Measurements from ENCODE around the gene MTURN. TPM values are rescaled to one million over a fixed set of nuclear protein-coding genes. Genes with fewer than 3 reads are reported as not detected.

Gene MTURN
- total RNA-seq, 1 experiment from 2014 or later: 5.4 TPM

DNA sequence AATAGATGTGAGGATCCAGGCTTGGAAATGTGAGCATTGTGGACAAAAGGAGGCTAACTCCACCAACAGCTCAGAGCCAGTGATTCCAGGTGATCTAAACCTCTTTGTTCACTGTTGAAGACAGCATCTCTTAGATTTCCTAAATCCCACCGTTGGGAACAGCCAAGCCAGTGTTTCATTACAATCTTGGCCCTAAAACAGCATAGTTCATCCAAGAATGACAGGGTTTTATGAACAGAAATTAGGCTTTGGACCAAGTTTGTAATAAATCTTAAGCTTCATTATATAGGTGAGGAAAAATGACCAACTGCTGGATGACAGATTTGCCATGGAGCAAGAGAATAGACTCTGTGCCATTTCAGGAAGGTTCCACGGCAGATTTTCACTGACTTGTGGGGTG, 65.8 kb downstream of the MTURN start:
- ChIA-PET CTCF (no interaction called here), POLR2A (ENCODE audit: unreplicated experiment) (no interaction called here)
- no peak for DNase-seq
- H3K9me3 ChIP-seq (ENCODE audit: low read length): peaks cover 17% of the 10 kb centered on the region; the same call in 1 of the 2 replicates
- H3K4me2 ChIP-seq (ENCODE audit: low read length): no peak overlapping the region
- H3K27ac ChIP-seq (ENCODE audit: low read length): no peak overlapping the region
- no peaks in the 10 kb centered on the region for H3F3A ChIP-seq (ENCODE audit: low read length, unreplicated experiment)
- H2AFZ ChIP-seq (ENCODE audit: low read length): no peak overlapping the region
- H3K79me2 ChIP-seq (ENCODE audit: low read length): no peaks in the 10 kb centered on the region
- no peak overlapping the region for H3K9ac ChIP-seq (ENCODE audit: low read length)
- H3K36me3 ChIP-seq (ENCODE audit: low read depth, low read length): no peaks in the 10 kb centered on the region
- no TSS peak for BruUV-seq (replicated peaks)
- no peak overlapping the region for H3K4me3 ChIP-seq (ENCODE audit: low read length)
- intact Hi-C loops (cut with micrococcal nuclease): no loop called here
- no peaks in the 10 kb centered on the region for H4K20me1 ChIP-seq (ENCODE audit: low read length)
- TF ChIP-seq EZH2phosphoT487 (IDR thresholded peaks at IDR 0.05; ENCODE audit: borderline replicate concordance, low read length): no peak
- TF ChIP-seq, protein P1, sequence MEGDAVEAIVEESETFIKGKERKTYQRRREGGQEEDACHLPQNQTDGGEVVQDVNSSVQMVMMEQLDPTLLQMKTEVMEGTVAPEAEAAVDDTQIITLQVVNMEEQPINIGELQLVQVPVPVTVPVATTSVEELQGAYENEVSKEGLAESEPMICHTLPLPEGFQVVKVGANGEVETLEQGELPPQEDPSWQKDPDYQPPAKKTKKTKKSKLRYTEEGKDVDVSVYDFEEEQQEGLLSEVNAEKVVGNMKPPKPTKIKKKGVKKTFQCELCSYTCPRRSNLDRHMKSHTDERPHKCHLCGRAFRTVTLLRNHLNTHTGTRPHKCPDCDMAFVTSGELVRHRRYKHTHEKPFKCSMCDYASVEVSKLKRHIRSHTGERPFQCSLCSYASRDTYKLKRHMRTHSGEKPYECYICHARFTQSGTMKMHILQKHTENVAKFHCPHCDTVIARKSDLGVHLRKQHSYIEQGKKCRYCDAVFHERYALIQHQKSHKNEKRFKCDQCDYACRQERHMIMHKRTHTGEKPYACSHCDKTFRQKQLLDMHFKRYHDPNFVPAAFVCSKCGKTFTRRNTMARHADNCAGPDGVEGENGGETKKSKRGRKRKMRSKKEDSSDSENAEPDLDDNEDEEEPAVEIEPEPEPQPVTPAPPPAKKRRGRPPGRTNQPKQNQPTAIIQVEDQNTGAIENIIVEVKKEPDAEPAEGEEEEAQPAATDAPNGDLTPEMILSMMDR (conservative IDR thresholded peaks at IDR 0.05; ENCODE audit: low read depth, low read length): no peak
- no peak for TF ChIP-seq EZH2 (IDR thresholded peaks at IDR 0.05; ENCODE audit: low read length, unreplicated experiment)
- no peaks in the 10 kb centered on the region for H3K4me1 ChIP-seq (ENCODE audit: insufficient read depth, low read length)
- ATAC-seq: no peak
- no peaks in the 10 kb centered on the region for H3K27me3 ChIP-seq (ENCODE audit: low read length)
- H3K9me2 ChIP-seq (replicated peaks; ENCODE audit: low read length): 0 out of 2 replicates have a peak, but pooled peaks cover 2% of the 10 kb centered on the region

DNA sequence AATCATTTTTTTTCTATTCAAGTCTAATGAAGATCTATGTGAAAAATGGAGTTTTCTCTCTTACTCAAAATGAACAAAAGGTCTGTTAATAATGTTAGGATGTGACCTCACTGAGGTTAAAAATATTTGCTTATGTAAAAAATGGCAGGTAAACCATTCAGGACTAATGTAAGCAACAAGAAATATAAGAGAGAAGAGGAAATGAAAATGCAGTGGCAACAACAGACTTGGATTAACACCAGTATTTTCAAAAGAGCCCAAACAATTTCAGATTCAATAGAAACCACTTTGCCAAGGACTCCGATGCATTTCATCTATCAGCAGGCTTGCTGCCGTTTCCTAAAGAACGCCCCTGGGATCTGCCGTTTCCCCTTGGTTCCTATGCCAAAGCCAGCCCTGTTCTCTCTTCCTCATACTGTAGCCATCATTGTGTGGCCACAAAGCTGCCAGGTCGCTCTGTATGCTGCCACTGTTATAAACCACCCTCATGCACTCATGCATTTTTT, 66.4 kb downstream of the MTURN start:
- no peak overlapping the region for H3K9ac ChIP-seq (ENCODE audit: low read length)
- H3K4me1 ChIP-seq (ENCODE audit: insufficient read depth, low read length): peaks cover 2% of the 10 kb centered on the region
- ChIA-PET CTCF (no interaction called here), POLR2A (ENCODE audit: unreplicated experiment) (no interaction called here)
- H3K4me3 ChIP-seq (ENCODE audit: low read length): no peak overlapping the region
- no peaks in the 10 kb centered on the region for H3K27me3 ChIP-seq (ENCODE audit: low read length)
- no peak for ATAC-seq
- H3K79me2 ChIP-seq (ENCODE audit: low read length): no peaks in the 10 kb centered on the region
- TF ChIP-seq, protein P1 (conservative IDR thresholded peaks at IDR 0.05; ENCODE audit: low read depth, low read length): no peak
- TF ChIP-seq EZH2 (IDR thresholded peaks at IDR 0.05; ENCODE audit: low read length, unreplicated experiment) (no peak), EZH2phosphoT487 (IDR thresholded peaks at IDR 0.05; ENCODE audit: borderline replicate concordance, low read length) (no peak)
- H2AFZ ChIP-seq (ENCODE audit: low read length): no peak overlapping the region
- H3K36me3 ChIP-seq (ENCODE audit: low read depth, low read length): no peaks in the 10 kb centered on the region
- H3K9me2 ChIP-seq (replicated peaks; ENCODE audit: low read length): 0 out of 2 replicates have a peak, but pooled peaks cover 2% of the 10 kb centered on the region
- H3K9me3 ChIP-seq (ENCODE audit: low read length): 0 out of 2 replicates have a peak, but pooled peaks cover 11% of the 10 kb centered on the region
- no TSS peak for BruUV-seq (replicated peaks)
- no peak overlapping the region for H3K27ac ChIP-seq (ENCODE audit: low read length)
- no peaks in the 10 kb centered on the region for H3F3A ChIP-seq (ENCODE audit: low read length, unreplicated experiment)
- intact Hi-C loops (cut with micrococcal nuclease): no loop called here
- no peak overlapping the region for H3K4me2 ChIP-seq (ENCODE audit: low read length)
- no peaks in the 10 kb centered on the region for H4K20me1 ChIP-seq (ENCODE audit: low read length)
- no peak for DNase-seq

DNA sequence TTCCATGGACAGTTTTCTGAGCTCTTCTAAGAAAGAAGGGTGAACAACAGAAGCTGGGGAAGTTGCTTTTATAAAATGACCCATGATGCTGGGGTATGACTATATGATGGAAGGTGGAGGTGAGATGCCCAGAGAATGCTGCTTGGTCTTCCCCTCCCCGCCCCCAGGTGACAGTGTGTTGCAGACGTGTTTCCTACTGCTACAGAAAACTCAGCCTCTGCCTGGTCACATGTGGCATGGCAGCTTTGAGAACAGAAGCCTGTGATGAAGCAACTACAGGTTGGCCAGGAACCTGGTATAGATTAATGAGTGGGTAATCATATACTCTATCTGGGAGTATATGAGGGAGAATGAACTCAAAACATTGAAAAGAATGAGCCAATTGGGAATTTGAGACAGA, 67.1 kb downstream of the MTURN start:
- no peak overlapping the region for H2AFZ ChIP-seq (ENCODE audit: low read length)
- H3K9me2 ChIP-seq (replicated peaks; ENCODE audit: low read length): 0 out of 2 replicates have a peak, but pooled peaks cover 2% of the 10 kb centered on the region
- no peak for TF ChIP-seq EZH2 (IDR thresholded peaks at IDR 0.05; ENCODE audit: low read length, unreplicated experiment)
- TF ChIP-seq, protein P1 (conservative IDR thresholded peaks at IDR 0.05; ENCODE audit: low read depth, low read length): no peak
- TF ChIP-seq EZH2phosphoT487 (IDR thresholded peaks at IDR 0.05; ENCODE audit: borderline replicate concordance, low read length): no peak
- DNase-seq (no peak), ATAC-seq (no peak)
- intact Hi-C loops (cut with micrococcal nuclease): no loop called here
- peaks cover 9% of the 10 kb centered on the region for H3K4me1 ChIP-seq (ENCODE audit: insufficient read depth, low read length)
- no peaks in the 10 kb centered on the region for H3K79me2 ChIP-seq (ENCODE audit: low read length)
- ChIA-PET POLR2A (ENCODE audit: unreplicated experiment) (no interaction called here), CTCF (no interaction called here)
- H3F3A ChIP-seq (ENCODE audit: low read length, unreplicated experiment): no peaks in the 10 kb centered on the region
- no peak overlapping the region for H3K9ac ChIP-seq (ENCODE audit: low read length)
- no peak overlapping the region for H3K4me3 ChIP-seq (ENCODE audit: low read length)
- no TSS peak for BruUV-seq (replicated peaks)
- no peaks in the 10 kb centered on the region for H3K27me3 ChIP-seq (ENCODE audit: low read length)
- 0 out of 2 replicates have a peak, but pooled peaks cover 4% of the 10 kb centered on the region for H3K9me3 ChIP-seq (ENCODE audit: low read length)
- no peak overlapping the region for H3K27ac ChIP-seq (ENCODE audit: low read length)
- no peaks in the 10 kb centered on the region for H3K36me3 ChIP-seq (ENCODE audit: low read depth, low read length)
- H4K20me1 ChIP-seq (ENCODE audit: low read length): no peaks in the 10 kb centered on the region
- no peak overlapping the region for H3K4me2 ChIP-seq (ENCODE audit: low read length)

All from PC-3 (cell line).